Peyer's patch (tissue), 4 donors: Measurements from ENCODE around the gene KSR2.

Source experiments
- CTCF ChIP-seq, 6 experiments: fragments of 450-650 bp in 4 of 6; fragments of 200-600 bp in 2 of 6; sonication (generic) in 1 of 6; IDR thresholded peaks; one replicate each; pipeline ENCODE4 v1.5.1; 2017 to 2019; ENCODE audit warnings: antibody characterized with exemption in 6 of 6, mild to moderate bottlenecking in 3 of 6, moderate library complexity in 1 of 6
- POLR2A ChIP-seq, 2 donors: fragments of 450-650 bp; IDR thresholded peaks; one replicate each; pipeline ENCODE4 v1.5.1; 2017; ENCODE audit warnings: antibody characterized with exemption in 2 of 2, mild to moderate bottlenecking in 2 of 2, moderate library complexity in 2 of 2

GRCh38 chr12:117805865-117806264 is 162.9 kb downstream of the KSR2 start:
- TF ChIP-seq CTCF (IDR thresholded peaks at IDR 0.05) (no peak), POLR2A (IDR thresholded peaks at IDR 0.05) (no peak)
